HepG2 (cell line): ENCODE results near the gene CA6. TPM values are rescaled to one million over a fixed set of nuclear protein-coding genes. Genes with fewer than 3 reads are reported as not detected.
A peak's percentile ranks its signal among the peaks of the same experiment; 100 is the strongest.

Source experiments
- AGO2 ChIP-seq: fragments of 200-400 bp; formaldehyde crosslinking; optimal IDR thresholded peaks from 2 replicates; pipeline ENCODE3; 2017; ENCODE audit warnings: mild to moderate bottlenecking, low read depth, low read length, moderate library complexity
- ATF3 ChIP-seq: sonication (generic); formaldehyde crosslinking; IDR thresholded peaks from 2 replicates; pipeline ENCODE4 v1.4.0; 2020; ENCODE audit warnings: missing genetic modification reagents
- BCL6 ChIP-seq: IDR thresholded peaks from 2 replicates; pipeline ENCODE4 v1.6.1; 2016; ENCODE audit warnings: missing genetic modification reagents, missing compliant biosample characterization
- CREM ChIP-seq, 2 experiments: sonication (generic) in 1 of 2; formaldehyde crosslinking in 1 of 2; IDR thresholded peaks; 2 replicates each; pipeline versions ENCODE4 v1.4.0 to v1.6.1; 2016 to 2020; ENCODE audit warnings: antibody characterized with exemption in 1 of 2, mild to moderate bottlenecking in 1 of 2, missing genetic modification reagents in 1 of 2
- DRAP1 ChIP-seq: IDR thresholded peaks from 2 replicates; pipeline ENCODE4 v1.6.1; 2016; ENCODE audit warnings: missing genetic modification reagents, missing compliant biosample characterization
- FOXA3 ChIP-seq: IDR thresholded peaks from 2 replicates; pipeline ENCODE4 v1.6.1; 2016; ENCODE audit warnings: missing genetic modification reagents, missing compliant biosample characterization
- GMEB1 ChIP-seq: sonication (generic); formaldehyde crosslinking; IDR thresholded peaks from 2 replicates; pipeline ENCODE4 v1.5.1; 2020; ENCODE audit warnings: missing genetic modification reagents, mild to moderate bottlenecking, borderline replicate concordance
- HNF1B ChIP-seq: sonication (generic); formaldehyde crosslinking; IDR thresholded peaks from 2 replicates; pipeline ENCODE4 v1.5.1; 2020; ENCODE audit warnings: mild to moderate bottlenecking, moderate library complexity, missing genetic modification reagents
- HOXA3 ChIP-seq: sonication (generic); formaldehyde crosslinking; IDR thresholded peaks from 2 replicates; pipeline ENCODE4 v1.5.0; 2020; ENCODE audit warnings: missing genetic modification reagents
- HOXA9 ChIP-seq: sonication (generic); formaldehyde crosslinking; IDR thresholded peaks from 2 replicates; pipeline ENCODE4 v1.8.1; 2022; ENCODE audit warnings: missing genetic modification reagents, mild to moderate bottlenecking, moderate library complexity, borderline replicate concordance
- IRF9 ChIP-seq: sonication (generic); formaldehyde crosslinking; IDR thresholded peaks from 2 replicates; pipeline ENCODE4 v1.8.0; 2022; ENCODE audit warnings: missing genetic modification reagents, mild to moderate bottlenecking, borderline replicate concordance
- MATR3 ChIP-seq: sonication (generic); formaldehyde crosslinking; IDR thresholded peaks from 2 replicates; pipeline ENCODE4 v1.4.0; 2020; ENCODE audit warnings: missing genetic modification reagents
- MEF2D ChIP-seq: sonication (generic); formaldehyde crosslinking; IDR thresholded peaks from 2 replicates; pipeline ENCODE4 v1.5.1; 2020; ENCODE audit warnings: mild to moderate bottlenecking, missing genetic modification reagents
- NAIF1 ChIP-seq: sonication (generic); formaldehyde crosslinking; IDR thresholded peaks from 2 replicates; pipeline ENCODE4 v1.5.0; 2020; ENCODE audit warnings: mild to moderate bottlenecking, missing genetic modification reagents, borderline replicate concordance
- NFE2 ChIP-seq: sonication (generic); formaldehyde crosslinking; IDR thresholded peaks from 2 replicates; pipeline ENCODE4 v1.4.0; 2020; ENCODE audit warnings: missing genetic modification reagents
- SRSF4 ChIP-seq: fragments of 200-400 bp; formaldehyde crosslinking; IDR thresholded peaks from one replicate; pipeline ENCODE4 v1.6.1; 2018; ENCODE audit warnings: mild to moderate bottlenecking, low read depth, low read length, moderate library complexity; ENCODE audit not compliant: poor library complexity, severe bottlenecking
- TOE1 ChIP-seq: sonication (generic); formaldehyde crosslinking; IDR thresholded peaks from 2 replicates; pipeline ENCODE4 v1.4.0; 2020; ENCODE audit warnings: mild to moderate bottlenecking, missing genetic modification reagents
- TRIM22 ChIP-seq: fragments of 450-650 bp; IDR thresholded peaks from 2 replicates; pipeline ENCODE4 v1.6.1; 2017
- ZBTB42 ChIP-seq: sonication (generic); formaldehyde crosslinking; IDR thresholded peaks from 2 replicates; pipeline ENCODE4 v1.5.0; 2020; ENCODE audit warnings: mild to moderate bottlenecking, missing genetic modification reagents
- ZNF382 ChIP-seq: sonication (generic); formaldehyde crosslinking; IDR thresholded peaks from 2 replicates; pipeline ENCODE4 v1.5.0; 2020; ENCODE audit warnings: missing genetic modification reagents, mild to moderate bottlenecking, borderline replicate concordance
- ZNF430 ChIP-seq: sonication (generic); formaldehyde crosslinking; IDR thresholded peaks from 2 replicates; pipeline ENCODE4 v1.9.0; 2021; ENCODE audit warnings: mild to moderate bottlenecking, missing genetic modification reagents
- ZNF446 ChIP-seq: sonication (generic); formaldehyde crosslinking; IDR thresholded peaks from 2 replicates; pipeline ENCODE4 v1.5.0; 2020; ENCODE audit warnings: mild to moderate bottlenecking, missing genetic modification reagents
- ZNF629 ChIP-seq: sonication (generic); formaldehyde crosslinking; conservative IDR thresholded peaks from 2 replicates; pipeline ENCODE4 v1.5.0; 2020; ENCODE audit warnings: missing genetic modification reagents
- ZNF878 ChIP-seq: sonication (generic); formaldehyde crosslinking; IDR thresholded peaks from 2 replicates; pipeline ENCODE4 v1.8.1; 2023; ENCODE audit warnings: mild to moderate bottlenecking, missing genetic modification reagents, moderate library complexity
- polyA plus RNA-seq, 8 experiments: library from polyadenylated mRNA; depleted of rRNA in 3 of 8; stranded (reverse) in 7 of 8; unstranded in 1 of 8; fragments of >200 nt; fragmentation: Illumina TruSeq in 4 of 8; extraction: Trizol in 4 of 8; gene quantifications; 2 replicates each; pipeline versions ENCODE4 v1.2.1 to v1.2.3, GENCODE V29; 2011 to 2016; ENCODE audit warnings: low read depth in 4 of 8, missing spikeins in 1 of 8, mixed read lengths in 1 of 8; ENCODE audit not compliant: insufficient read depth in 1 of 8
- total RNA-seq, 5 experiments: library from RNA; depleted of rRNA; stranded (reverse); fragments of >200 nt; fragmentation: Illumina TruSeq; extraction: Trizol; gene quantifications; 2 replicates each; pipeline ENCODE4 v1.2.3, GENCODE V29; 2016; ENCODE audit warnings: low read depth in 1 of 5

Gene CA6
- total and polyA plus RNA-seq, 2 of the 13 experiments (the other 11 are each of a cell fraction or from before 2014, with no cell fraction given): not detected

GRCh38 chr1:8913457-8913856 is 32.2 kb upstream of the CA6 start (continued):
- TF ChIP-seq TRIM22: no peak
- no peak for TF ChIP-seq SRSF4
- peak; percentile 52; the same call in 1 of the 2 replicates for TF ChIP-seq CREM (IDR thresholded peaks at IDR 0.05)
- TF ChIP-seq CREM (CRISPR knock-in tag; IDR thresholded peaks at IDR 0.05): no peak
- peak; percentile 89 for TF ChIP-seq ZNF878 (CRISPR knock-in tag)
- TF ChIP-seq IRF9 (CRISPR knock-in tag): peak; percentile 71; the same call in 1 of the 2 replicates
- no peak for TF ChIP-seq AGO2
- peak; percentile 18; the same call in 1 of the 2 replicates for TF ChIP-seq GMEB1 (CRISPR knock-in tag)
- peak; percentile 60; the same call in 1 of the 2 replicates for TF ChIP-seq MEF2D (CRISPR knock-in tag)
- TF ChIP-seq HNF1B (CRISPR knock-in tag): peak; percentile 71; the same call in 1 of the 2 replicates
- TF ChIP-seq HOXA3 (CRISPR knock-in tag): peak; percentile 75; the same call in 1 of the 2 replicates
- TF ChIP-seq ZNF446 (CRISPR knock-in tag): no peak
- no peak for TF ChIP-seq MATR3
- TF ChIP-seq ZNF430: peak; percentile 87
- TF ChIP-seq TOE1 (CRISPR knock-in tag): no peak
- TF ChIP-seq ATF3 (CRISPR knock-in tag): no peak
- peak; percentile 53; the same call in 1 of the 2 replicates for TF ChIP-seq BCL6
- TF ChIP-seq ZBTB42: no peak
- no peak for TF ChIP-seq HOXA9 (CRISPR knock-in tag)
- no peak for TF ChIP-seq ZNF382 (CRISPR knock-in tag)
- TF ChIP-seq FOXA3 (CRISPR knock-in tag): peak; percentile 71
- no peak for TF ChIP-seq NFE2
- peak; percentile 22; the same call in 1 of the 2 replicates for TF ChIP-seq ZNF629 (CRISPR knock-in tag)
- peak; percentile 66 for TF ChIP-seq DRAP1 (CRISPR knock-in tag)
- 0 out of 2 replicates have a peak, but pooled peaks have one; percentile 62 for TF ChIP-seq NAIF1 (CRISPR knock-in tag)
